Duodenal mucosa (tissue), 2 donors: Measurements from ENCODE around the gene AMDHD1.

ENCODE experiments used
- H3K27ac ChIP-seq: one replicate; pipeline ENCODE4 v1.7.0; 2013; ENCODE audit warnings: low read depth, low read length
- H3K27me3 ChIP-seq, 2 donors: one replicate each; pipeline ENCODE4 v1.7.0; 2013; ENCODE audit warnings: low read length in 2 of 2, control low read depth in 1 of 2; ENCODE audit not compliant: insufficient read depth in 2 of 2, control insufficient read depth in 1 of 2
- H3K36me3 ChIP-seq, 2 donors: one replicate each; pipeline ENCODE4 v1.7.0; 2013; ENCODE audit warnings: low read length in 2 of 2, control low read depth in 1 of 2; ENCODE audit not compliant: insufficient read depth in 2 of 2, control insufficient read depth in 1 of 2
- H3K4me1 ChIP-seq, 2 donors: one replicate each; pipeline ENCODE4 v1.7.0; 2013; ENCODE audit warnings: low read length in 2 of 2, control low read depth in 1 of 2; ENCODE audit not compliant: insufficient read depth in 2 of 2, control insufficient read depth in 1 of 2
- H3K4me3 ChIP-seq, 2 donors: one replicate each; pipeline ENCODE4 v1.7.0; 2013; ENCODE audit warnings: low read length in 2 of 2, low read depth in 1 of 2
- H3K9ac ChIP-seq, 2 donors: one replicate each; pipeline ENCODE4 v1.7.0; 2013; ENCODE audit warnings: low read length in 2 of 2, low read depth in 1 of 2
- H3K9me3 ChIP-seq, 2 donors: one replicate each; pipeline ENCODE4 v1.7.0; 2013; ENCODE audit warnings: low read length in 2 of 2, control low read depth in 1 of 2; ENCODE audit not compliant: control insufficient read depth in 1 of 2

AMDHD1 gene

DNA sequence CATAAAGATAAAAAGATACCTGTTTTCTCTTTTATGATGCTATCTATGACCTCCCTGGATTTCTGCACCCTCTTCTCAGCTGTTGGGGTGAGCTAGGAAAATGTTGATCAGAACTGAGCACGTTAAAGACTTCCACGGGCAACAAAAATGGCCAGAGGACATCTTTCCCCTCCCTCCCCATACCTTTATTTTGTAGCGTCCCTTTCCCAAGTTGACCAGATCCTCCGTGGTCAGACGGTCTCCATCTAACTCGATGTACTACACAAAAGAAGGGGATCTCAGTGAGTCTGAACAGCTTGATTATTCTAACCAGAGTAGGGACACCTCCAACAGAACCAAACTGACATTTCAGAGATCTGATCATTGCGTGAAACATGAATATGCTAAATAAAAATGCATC is 50.8 kb downstream of the AMDHD1 start:
- peaks cover 9 to 15% of the 10 kb centered on the region in 2 donors for H3K4me1 ChIP-seq
- no peak overlapping the region for H3K9ac ChIP-seq
- H3K27me3 ChIP-seq: peaks cover 0 to 5% of the 10 kb centered on the region in 2 donors
- no peaks in the 10 kb centered on the region for H3K9me3 ChIP-seq
- H3K4me3 ChIP-seq: no peak overlapping the region
- no peak overlapping the region for H3K27ac ChIP-seq
- H3K36me3 ChIP-seq: no peaks in the 10 kb centered on the region

DNA sequence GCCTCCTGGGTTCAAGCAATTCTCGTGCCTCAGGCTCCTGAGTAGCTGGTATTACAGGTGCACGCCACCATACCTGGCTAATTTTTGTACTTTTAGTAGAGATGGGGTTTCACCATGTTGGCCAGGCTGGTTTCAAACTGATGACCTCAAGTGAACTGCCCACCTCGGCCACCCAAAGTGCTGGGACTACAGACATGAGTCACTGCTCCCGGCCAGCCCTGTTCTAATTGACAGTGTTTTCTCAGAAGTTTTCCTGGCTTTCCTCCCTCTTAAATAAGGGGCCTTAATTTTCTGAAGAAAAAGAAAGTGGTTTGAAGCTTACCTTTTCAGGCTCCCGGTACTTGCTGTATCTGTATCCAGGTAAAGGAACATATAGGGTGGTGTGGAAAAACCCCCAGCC is 51.3 kb downstream of the AMDHD1 start:
- H3K9ac ChIP-seq: no peak overlapping the region
- no peaks in the 10 kb centered on the region for H3K9me3 ChIP-seq
- peaks cover 0 to 4% of the 10 kb centered on the region in 2 donors for H3K27me3 ChIP-seq
- H3K27ac ChIP-seq: no peak overlapping the region
- H3K4me3 ChIP-seq: no peak overlapping the region
- H3K4me1 ChIP-seq: peaks cover 9 to 15% of the 10 kb centered on the region in 2 donors
- H3K36me3 ChIP-seq: no peaks in the 10 kb centered on the region

DNA sequence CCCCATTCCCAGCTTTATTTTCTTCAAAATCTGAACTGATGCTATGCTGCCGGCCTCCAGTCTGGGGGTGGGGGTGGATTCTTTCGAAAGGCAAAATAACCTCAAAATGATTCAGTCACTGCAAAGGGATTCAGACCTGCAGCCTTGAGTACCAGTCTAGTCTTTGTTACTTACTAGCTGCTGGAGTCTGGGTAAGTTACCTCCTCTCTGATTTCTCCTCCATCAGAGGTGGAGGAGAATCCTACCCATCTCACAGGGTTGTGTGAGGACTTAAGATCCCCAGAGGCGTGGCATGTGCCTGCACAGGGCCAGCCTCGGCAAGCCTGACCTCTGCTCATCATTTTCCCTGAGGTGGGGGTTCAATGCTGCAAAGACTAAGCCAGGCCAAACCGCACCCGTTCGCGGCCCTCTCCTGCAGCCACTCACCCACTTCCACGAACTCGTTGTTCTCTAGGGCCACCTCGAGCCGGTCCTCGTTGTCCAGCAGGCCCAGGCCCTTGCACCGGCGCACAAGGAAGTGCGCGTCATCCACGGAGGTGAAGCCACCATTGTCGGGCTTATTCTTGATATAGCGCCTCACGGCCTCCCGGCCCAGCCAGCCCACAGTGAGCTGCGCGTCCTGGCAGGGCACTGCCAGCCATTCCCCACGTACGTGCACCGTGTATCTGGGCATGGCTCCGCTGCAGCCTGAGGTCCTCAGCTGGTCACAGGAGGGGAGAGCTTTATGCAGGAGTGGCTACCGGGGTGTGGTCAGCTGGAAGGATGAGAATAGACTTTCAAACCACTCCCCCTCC is 52.3 kb downstream of the AMDHD1 start:
- Histone ChIP-seq H3K36me3 (peaks cover 0 to 6% of the 10 kb centered on the region in 2 donors), H3K9ac (no peak overlapping the region), H3K27ac (no peak overlapping the region), H3K9me3 (no peaks in the 10 kb centered on the region), H3K4me3 (no peak overlapping the region), H3K4me1 (peaks cover 9 to 15% of the 10 kb centered on the region in 2 donors), H3K27me3 (no peaks in the 10 kb centered on the region)

DNA sequence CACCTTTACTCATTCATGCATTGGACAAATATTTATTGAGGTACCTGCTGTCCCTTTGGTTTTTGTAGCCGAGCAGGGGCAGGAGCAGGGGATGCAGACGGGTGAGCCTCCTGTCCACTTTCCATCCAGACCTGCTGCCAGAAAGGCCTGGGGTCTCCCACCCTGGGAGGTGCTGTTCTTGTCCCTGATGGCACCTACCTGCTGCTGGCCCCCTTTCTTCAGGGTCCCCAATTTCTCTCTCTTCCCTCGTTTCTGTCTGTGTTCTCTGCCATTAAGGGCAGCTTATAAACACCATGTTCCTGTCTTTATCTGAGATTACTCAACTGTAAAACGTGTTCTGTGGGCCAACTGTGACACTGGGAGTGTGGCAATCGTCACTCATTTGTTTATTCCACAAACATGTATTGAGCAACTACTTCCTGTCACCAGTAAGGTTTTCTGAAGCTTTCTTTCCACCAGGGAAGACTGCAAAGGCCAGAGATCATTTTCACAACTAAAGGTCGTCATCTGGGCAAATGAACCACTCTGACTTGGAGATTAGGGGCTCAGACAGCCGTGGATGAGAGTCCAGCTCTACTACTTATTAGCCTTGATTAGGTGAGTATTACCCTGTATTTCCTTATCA is 53.0 kb downstream of the AMDHD1 start, which contains the start of gene HAL:
Gene HAL (minus strand): TSS at position 311 of the 625 bp plus-strand sequence. CDS start 434 bp downstream, outside the sequence.
- Histone ChIP-seq H3K9ac (no peak within 1 kb of the TSS), H3K27ac (no peak within 1 kb of the TSS), H3K9me3 (no peaks in the 10 kb centered on the region), H3K36me3 (peaks cover 3 to 7% of the 10 kb centered on the region in 2 donors), H3K4me1 (peaks cover 9 to 15% of the 10 kb centered on the region in 2 donors), H3K4me3 (no peak within 1 kb of the TSS), H3K27me3 (no peaks in the 10 kb centered on the region)

- H3K4me3 ChIP-seq: no peak overlapping the region
- no peaks in the 10 kb centered on the region for H3K9me3 ChIP-seq
- no peak overlapping the region for H3K27ac ChIP-seq
- H3K9ac ChIP-seq: no peak overlapping the region
- H3K4me1 ChIP-seq: peaks cover 9 to 15% of the 10 kb centered on the region in 2 donors
- H3K27me3 ChIP-seq: no peaks in the 10 kb centered on the region
- H3K36me3 ChIP-seq: peaks cover 7 to 12% of the 10 kb centered on the region in 2 donors
Measured at GRCh38 chr12:95997276-95997675, 54.1 kb downstream of the AMDHD1 start.

DNA sequence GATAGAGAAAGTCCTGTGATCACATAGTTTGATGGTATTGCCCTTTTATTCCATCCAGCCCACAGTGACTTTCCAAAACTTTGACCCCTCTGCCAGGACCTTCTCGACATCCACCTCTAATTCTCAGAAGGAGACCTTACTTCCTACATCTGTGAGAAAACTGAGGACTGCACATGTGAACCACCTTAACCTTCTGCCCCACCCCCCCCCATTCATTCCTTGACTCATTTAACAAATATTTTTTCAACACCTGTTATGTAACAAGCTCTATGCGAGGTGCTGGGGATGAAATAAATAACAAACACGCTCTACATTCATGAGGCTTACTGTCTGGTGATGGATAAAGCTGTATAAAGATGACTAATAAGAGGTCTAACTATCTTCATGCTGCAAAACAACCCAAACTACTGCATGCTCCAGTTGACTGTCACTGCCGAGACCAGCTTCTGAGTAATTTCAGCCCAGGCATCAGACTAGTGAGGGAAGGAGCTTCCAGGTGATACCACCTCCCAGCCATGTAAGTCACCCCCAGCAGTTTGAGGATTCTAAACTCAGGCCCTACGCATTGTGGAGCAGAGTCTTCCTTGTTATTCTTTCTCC is 54.9 kb downstream of the AMDHD1 start:
- Histone ChIP-seq H3K9me3 (no peaks in the 10 kb centered on the region), H3K27ac (no peak overlapping the region), H3K36me3 (peaks cover 14 to 18% of the 10 kb centered on the region in 2 donors), H3K27me3 (no peaks in the 10 kb centered on the region), H3K9ac (no peak overlapping the region), H3K4me3 (no peak overlapping the region), H3K4me1 (peaks cover 9 to 15% of the 10 kb centered on the region in 2 donors)

DNA sequence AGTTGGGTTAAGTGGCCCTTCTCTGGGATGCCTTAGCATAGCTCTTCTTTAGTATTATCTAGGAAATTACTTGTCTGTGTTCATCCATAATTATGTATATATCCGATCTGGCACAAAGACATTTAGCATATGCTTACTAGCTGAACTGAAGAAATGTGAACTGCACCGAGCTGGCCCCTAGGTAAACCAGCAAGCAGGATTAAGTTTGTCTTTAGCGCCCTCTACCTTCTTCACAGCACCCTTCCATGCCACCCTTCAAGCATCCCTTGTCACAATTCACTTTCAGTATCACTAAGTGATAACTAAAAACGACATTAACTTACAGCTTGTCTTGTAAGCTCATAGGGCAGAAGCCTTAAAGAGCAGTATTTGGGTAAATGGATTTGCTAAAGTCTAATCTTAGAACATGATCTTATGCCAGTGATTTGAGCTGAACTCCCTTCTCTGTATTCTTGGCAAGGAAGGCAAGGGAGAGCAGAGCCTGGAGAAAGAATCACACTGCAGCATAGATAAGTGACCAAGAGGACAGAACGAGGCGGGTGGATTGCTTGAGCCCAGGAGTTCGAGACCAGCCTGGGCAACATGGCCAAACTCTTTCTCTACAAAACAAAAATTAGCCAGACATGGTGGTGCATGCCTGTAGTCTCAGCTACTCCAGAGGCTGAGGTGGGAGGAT is 55.6 kb downstream of the AMDHD1 start:
- Histone ChIP-seq H3K4me1 (peaks cover 9 to 15% of the 10 kb centered on the region in 2 donors), H3K27ac (no peak overlapping the region), H3K9ac (no peak overlapping the region), H3K4me3 (no peak overlapping the region), H3K9me3 (no peaks in the 10 kb centered on the region), H3K36me3 (peaks cover 14 to 22% of the 10 kb centered on the region in 2 donors), H3K27me3 (no peaks in the 10 kb centered on the region)

DNA sequence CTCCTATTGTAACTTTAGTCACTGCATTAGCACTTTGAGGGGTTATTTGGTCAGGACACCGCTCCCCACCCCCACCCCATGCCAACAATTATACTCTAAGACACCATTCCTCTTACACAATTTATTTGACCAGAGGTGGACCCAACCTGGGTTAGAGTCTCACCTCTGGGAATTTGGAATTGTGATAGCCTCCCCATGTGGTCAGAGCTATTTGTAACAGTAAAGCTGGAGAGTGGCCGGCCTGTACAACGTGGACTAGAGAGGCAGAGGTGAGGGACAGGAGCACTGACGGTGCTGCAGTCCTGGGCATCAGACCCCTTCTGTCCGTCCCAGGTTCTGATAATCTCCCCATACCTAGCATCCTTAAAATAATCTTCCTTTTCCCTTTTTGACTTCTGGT is 56.4 kb downstream of the AMDHD1 start:
- Histone ChIP-seq H3K36me3 (peaks cover 17 to 26% of the 10 kb centered on the region in 2 donors), H3K9me3 (no peaks in the 10 kb centered on the region), H3K9ac (no peak overlapping the region), H3K4me1 (peaks cover 9 to 15% of the 10 kb centered on the region in 2 donors), H3K27me3 (no peaks in the 10 kb centered on the region), H3K4me3 (no peak overlapping the region), H3K27ac (no peak overlapping the region)

- no peak overlapping the region for H3K4me3 ChIP-seq
- peaks cover 4 to 12% of the 10 kb centered on the region in 2 donors for H3K4me1 ChIP-seq
- H3K9me3 ChIP-seq: no peaks in the 10 kb centered on the region
- H3K27me3 ChIP-seq: no peaks in the 10 kb centered on the region
- no peak overlapping the region for H3K9ac ChIP-seq
- no peak overlapping the region for H3K27ac ChIP-seq
- peaks cover 29 to 39% of the 10 kb centered on the region in 2 donors for H3K36me3 ChIP-seq
Measured at GRCh38 chr12:96000858-96001257, 57.7 kb downstream of the AMDHD1 start.
